HL-60 (cell line): ENCODE data around the gene CLSTN2.

ENCODE experiments used
- DNase-seq, 2 experiments: peaks; one replicate each; pipeline ENCODE4 v3.0.0-alpha.2; 2010 to 2020; ENCODE audit warnings: low read depth in 1 of 2, low spot score in 1 of 2
- H3K27ac ChIP-seq: fragments of 250-450 bp; sonication (Bioruptor Pico); replicated peaks from 2 replicates; pipeline ENCODE4 v1.5.1; 2020; ENCODE audit warnings: mild to moderate bottlenecking, moderate library complexity
- H3K27me3 ChIP-seq: fragments of 250-450 bp; sonication (Bioruptor Pico); 2 replicates; pipeline ENCODE4 v1.5.1; 2021; ENCODE audit warnings: mild to moderate bottlenecking, moderate library complexity; ENCODE audit not compliant: insufficient read depth, poor library complexity, severe bottlenecking
- H3K4me3 ChIP-seq: replicated peaks from 2 replicates; pipeline ENCODE4 v1.5.1; 2011; ENCODE audit warnings: mild to moderate bottlenecking, control low read depth, low read length; ENCODE audit not compliant: insufficient read depth
- CTCF ChIP-seq: IDR thresholded peaks from one replicate; pipeline ENCODE4 v1.5.1; 2011; ENCODE audit warnings: low read length, control low read depth, inconsistent platforms; ENCODE audit not compliant: insufficient read depth
- GABPA ChIP-seq: IDR thresholded peaks from 2 replicates; pipeline ENCODE4 v1.6.1; 2012; ENCODE audit warnings: low read depth
- POLR2AphosphoS5 ChIP-seq: IDR thresholded peaks from 2 replicates; pipeline ENCODE4 v1.6.1; 2012; ENCODE audit warnings: low read depth
- SPI1 ChIP-seq: IDR thresholded peaks from 2 replicates; pipeline ENCODE4 v1.6.1; 2012; ENCODE audit warnings: low read depth, mild to moderate bottlenecking, borderline replicate concordance
- TF ChIP-seq, protein P1 (sequence below): IDR thresholded peaks from 2 replicates; pipeline ENCODE4 v1.6.1; 2012; ENCODE audit warnings: low read depth; ENCODE audit not compliant: insufficient replicate concordance

Gene CLSTN2

DNA sequence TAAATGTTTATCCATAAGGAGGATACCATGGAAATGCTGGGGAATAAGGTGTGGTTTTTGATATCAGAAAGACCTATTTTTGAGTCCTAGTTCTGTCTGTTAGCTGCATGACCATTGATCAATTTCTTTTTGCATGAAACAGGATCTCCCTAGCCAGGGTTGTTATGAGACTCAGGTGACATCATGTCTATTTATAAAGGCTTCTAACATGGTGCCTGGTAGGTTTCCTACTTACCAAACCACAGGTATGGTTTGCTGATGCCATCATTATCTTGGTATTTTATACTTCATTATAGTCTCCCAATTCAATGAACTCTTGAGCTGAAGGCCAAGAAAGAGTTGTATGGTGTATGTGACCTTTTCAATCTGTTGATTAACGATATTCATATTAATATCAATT is 144.0 kb downstream of the CLSTN2 start:
- TF ChIP-seq SPI1 (no peak), CTCF (no peak), POLR2AphosphoS5 (no peak)
- TF ChIP-seq, protein P1, sequence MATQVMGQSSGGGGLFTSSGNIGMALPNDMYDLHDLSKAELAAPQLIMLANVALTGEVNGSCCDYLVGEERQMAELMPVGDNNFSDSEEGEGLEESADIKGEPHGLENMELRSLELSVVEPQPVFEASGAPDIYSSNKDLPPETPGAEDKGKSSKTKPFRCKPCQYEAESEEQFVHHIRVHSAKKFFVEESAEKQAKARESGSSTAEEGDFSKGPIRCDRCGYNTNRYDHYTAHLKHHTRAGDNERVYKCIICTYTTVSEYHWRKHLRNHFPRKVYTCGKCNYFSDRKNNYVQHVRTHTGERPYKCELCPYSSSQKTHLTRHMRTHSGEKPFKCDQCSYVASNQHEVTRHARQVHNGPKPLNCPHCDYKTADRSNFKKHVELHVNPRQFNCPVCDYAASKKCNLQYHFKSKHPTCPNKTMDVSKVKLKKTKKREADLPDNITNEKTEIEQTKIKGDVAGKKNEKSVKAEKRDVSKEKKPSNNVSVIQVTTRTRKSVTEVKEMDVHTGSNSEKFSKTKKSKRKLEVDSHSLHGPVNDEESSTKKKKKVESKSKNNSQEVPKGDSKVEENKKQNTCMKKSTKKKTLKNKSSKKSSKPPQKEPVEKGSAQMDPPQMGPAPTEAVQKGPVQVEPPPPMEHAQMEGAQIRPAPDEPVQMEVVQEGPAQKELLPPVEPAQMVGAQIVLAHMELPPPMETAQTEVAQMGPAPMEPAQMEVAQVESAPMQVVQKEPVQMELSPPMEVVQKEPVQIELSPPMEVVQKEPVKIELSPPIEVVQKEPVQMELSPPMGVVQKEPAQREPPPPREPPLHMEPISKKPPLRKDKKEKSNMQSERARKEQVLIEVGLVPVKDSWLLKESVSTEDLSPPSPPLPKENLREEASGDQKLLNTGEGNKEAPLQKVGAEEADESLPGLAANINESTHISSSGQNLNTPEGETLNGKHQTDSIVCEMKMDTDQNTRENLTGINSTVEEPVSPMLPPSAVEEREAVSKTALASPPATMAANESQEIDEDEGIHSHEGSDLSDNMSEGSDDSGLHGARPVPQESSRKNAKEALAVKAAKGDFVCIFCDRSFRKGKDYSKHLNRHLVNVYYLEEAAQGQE, result no peak
- DNase-seq, result no peak
- H3K4me3 ChIP-seq, result no peak overlapping the region
- H3K27me3 ChIP-seq, result no peaks in the 10 kb centered on the region
- no peak overlapping the region for H3K27ac ChIP-seq

DNA sequence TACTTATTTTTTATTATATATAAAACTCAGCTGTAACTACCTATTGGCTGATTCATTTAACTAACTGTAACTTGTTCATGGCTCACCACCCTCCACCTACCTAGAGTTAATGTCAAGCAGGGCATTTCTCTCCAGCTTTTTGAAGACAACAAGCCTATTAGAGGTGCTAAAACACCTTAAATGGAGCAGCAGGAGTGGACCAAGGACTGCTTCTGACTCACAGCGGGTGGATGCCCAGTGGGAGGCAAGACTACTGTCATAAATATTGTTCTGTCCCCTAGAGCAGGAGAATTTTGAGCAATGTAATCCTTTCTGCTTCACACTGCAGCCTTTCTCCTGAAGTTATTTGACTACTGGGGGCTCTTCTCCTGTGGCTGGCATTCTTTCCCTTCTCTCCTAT is 146.9 kb downstream of the CLSTN2 start:
- TF ChIP-seq POLR2AphosphoS5 (no peak), SPI1 (no peak), CTCF (no peak), GABPA (no peak)
- TF ChIP-seq, protein P1, result no peak
- DNase-seq, result no peak
- Histone ChIP-seq H3K4me3 (no peak overlapping the region), H3K27ac (no peak overlapping the region), H3K27me3 (no peaks in the 10 kb centered on the region)

DNA sequence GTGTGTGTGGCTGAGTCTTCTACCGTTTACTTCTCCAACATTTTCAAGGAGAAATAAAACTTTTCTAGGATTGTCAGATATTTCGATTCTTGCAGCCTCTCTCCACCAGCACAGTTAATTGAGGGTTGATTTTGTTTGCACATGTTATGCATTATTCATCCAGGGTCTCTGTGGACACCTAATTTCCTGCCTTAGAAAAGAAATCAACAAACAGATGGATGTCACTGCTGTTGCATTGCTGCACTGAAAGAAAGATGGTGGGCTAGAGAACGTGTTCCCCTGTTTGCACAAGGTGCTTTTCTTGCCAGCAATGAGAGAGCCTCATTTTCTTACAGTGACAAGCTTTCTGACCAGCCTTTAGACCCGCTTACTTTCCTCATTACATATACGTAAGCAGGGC is 150.0 kb downstream of the CLSTN2 start:
- Histone ChIP-seq H3K27ac (no peak overlapping the region), H3K27me3 (no peaks in the 10 kb centered on the region), H3K4me3 (no peak overlapping the region)
- TF ChIP-seq, protein P1, result no peak
- TF ChIP-seq POLR2AphosphoS5 (no peak), CTCF (no peak), GABPA (no peak), SPI1 (no peak)
- no peak for DNase-seq
